Loucy (cell line): ENCODE measurements around the gene SORCS2.

ENCODE experiments used
- H2AFZ ChIP-seq: fragments of 200-600 bp; sonication (generic); 2 replicates; pipeline ENCODE4 v1.6.0; 2016; ENCODE audit warnings: antibody characterized with exemption, mild to moderate bottlenecking, low read length, moderate library complexity
- H3F3A ChIP-seq: fragments of 200-600 bp; 2 replicates; pipeline ENCODE4 v1.6.0; 2016; ENCODE audit warnings: antibody characterized with exemption, low read depth, mild to moderate bottlenecking
- H3K27me3 ChIP-seq: fragments of 200-600 bp; sonication (generic); 2 replicates; pipeline ENCODE4 v1.6.1; 2014; ENCODE audit warnings: low read length, mild to moderate bottlenecking; ENCODE audit not compliant: insufficient read depth, poor library complexity, severe bottlenecking
- H3K36me3 ChIP-seq: fragments of 200-600 bp; sonication (generic); 2 replicates; pipeline ENCODE4 v1.6.1; 2016; ENCODE audit warnings: low read length; ENCODE audit not compliant: insufficient read depth
- H3K4me1 ChIP-seq: fragments of 200-600 bp; sonication (generic); 2 replicates; pipeline ENCODE4 v1.5.1; 2014; ENCODE audit warnings: low read length, mild to moderate bottlenecking; ENCODE audit not compliant: insufficient read depth, poor library complexity, severe bottlenecking
- H3K4me2 ChIP-seq: fragments of 200-600 bp; sonication (generic); 2 replicates; pipeline ENCODE4 v1.6.0; 2014; ENCODE audit warnings: antibody characterized with exemption, low read length, low read depth, mild to moderate bottlenecking; ENCODE audit not compliant: poor library complexity, severe bottlenecking
- H3K4me3 ChIP-seq: fragments of 200-600 bp; sonication (generic); 2 replicates; pipeline ENCODE4 v1.5.1; 2014; ENCODE audit warnings: low read length, mild to moderate bottlenecking, mixed read lengths; ENCODE audit not compliant: poor library complexity, severe bottlenecking
- H3K79me2 ChIP-seq: fragments of 200-600 bp; sonication (generic); 2 replicates; pipeline ENCODE4 v1.6.1; 2014; ENCODE audit warnings: low read length; ENCODE audit not compliant: insufficient read depth
- H3K9ac ChIP-seq: fragments of 200-600 bp; sonication (generic); 2 replicates; pipeline ENCODE4 v1.6.0; 2014; ENCODE audit warnings: mild to moderate bottlenecking, low read depth, low read length, moderate library complexity; ENCODE audit not compliant: poor library complexity, severe bottlenecking
- H3K9me2 ChIP-seq: fragments of 200-600 bp; sonication (generic); replicated peaks from 2 replicates; pipeline ENCODE4 v1.6.1; 2016; ENCODE audit warnings: low read depth, low read length, mixed read lengths
- H3K9me3 ChIP-seq: fragments of 200-600 bp; sonication (generic); 2 replicates; pipeline ENCODE4 v1.6.1; 2014; ENCODE audit warnings: mild to moderate bottlenecking, antibody characterized with exemption, low read length, low read depth; ENCODE audit not compliant: insufficient read depth
- H4K20me1 ChIP-seq: fragments of 200-600 bp; sonication (generic); 2 replicates; pipeline ENCODE4 v1.6.0; 2014; ENCODE audit warnings: antibody characterized with exemption, low read length, mild to moderate bottlenecking; ENCODE audit not compliant: insufficient read depth, poor library complexity, severe bottlenecking
- CTCF ChIP-seq: fragments of 200-600 bp; sonication (generic); conservative IDR thresholded peaks from 2 replicates; pipeline ENCODE4 v1.5.1; 2014; ENCODE audit warnings: mild to moderate bottlenecking, antibody characterized with exemption, low read length
- EZH2phosphoT487 ChIP-seq: fragments of 200-600 bp; IDR thresholded peaks from 2 replicates; pipeline ENCODE4 v1.6.1; 2018; ENCODE audit warnings: antibody characterized with exemption, mild to moderate bottlenecking, moderate library complexity, borderline replicate concordance

SORCS2 gene

GRCh38 chr4:7444314-7444713 lies 252.0 kb downstream of the SORCS2 start:
- Histone ChIP-seq H3K79me2 (no peaks in the 10 kb centered on the region), H3K27me3 (no peaks in the 10 kb centered on the region), H3K4me1 (no peaks in the 10 kb centered on the region), H3K36me3 (no peaks in the 10 kb centered on the region), H3K4me3 (no peak overlapping the region), H3K9ac (no peak overlapping the region), H3K9me3 (peaks cover 4% of the 10 kb centered on the region; the same call in 1 of the 2 replicates), H2AFZ (no peak overlapping the region), H4K20me1 (no peaks in the 10 kb centered on the region), H3K9me2 (no peaks in the 10 kb centered on the region), H3F3A (no peaks in the 10 kb centered on the region), H3K4me2 (no peak overlapping the region)
- TF ChIP-seq EZH2phosphoT487 (no peak), CTCF (no peak)

GRCh38 chr4:7444731-7445130 lies 252.4 kb downstream of the SORCS2 start:
- Histone ChIP-seq H3K36me3 (no peaks in the 10 kb centered on the region), H3K4me2 (no peak overlapping the region), H3F3A (no peaks in the 10 kb centered on the region), H3K4me3 (no peak overlapping the region), H4K20me1 (no peaks in the 10 kb centered on the region), H3K27me3 (no peaks in the 10 kb centered on the region), H3K9me2 (no peaks in the 10 kb centered on the region), H3K9ac (no peak overlapping the region), H2AFZ (no peak overlapping the region), H3K4me1 (no peaks in the 10 kb centered on the region), H3K79me2 (no peaks in the 10 kb centered on the region), H3K9me3 (peaks cover 5% of the 10 kb centered on the region; the same call in 1 of the 2 replicates)
- TF ChIP-seq EZH2phosphoT487 (no peak), CTCF (no peak)

- no peaks in the 10 kb centered on the region for H3K4me1 ChIP-seq
- no peak overlapping the region for H3K4me3 ChIP-seq
- no peaks in the 10 kb centered on the region for H3K79me2 ChIP-seq
- H3K27me3 ChIP-seq, result no peaks in the 10 kb centered on the region
- H3K36me3 ChIP-seq, result no peaks in the 10 kb centered on the region
- H3K9ac ChIP-seq, result no peak overlapping the region
- H2AFZ ChIP-seq, result no peak overlapping the region
- peaks cover 13% of the 10 kb centered on the region; the same call in 1 of the 2 replicates for H3K9me3 ChIP-seq
- no peak overlapping the region for H3K4me2 ChIP-seq
- H3F3A ChIP-seq, result no peaks in the 10 kb centered on the region
- H4K20me1 ChIP-seq, result no peaks in the 10 kb centered on the region
- H3K9me2 ChIP-seq, result no peaks in the 10 kb centered on the region
- no peak for TF ChIP-seq CTCF
- no peak for TF ChIP-seq EZH2phosphoT487
These were observed 254.9 kb downstream of the SORCS2 start for GRCh38 chr4:7447236-7447635.
